H1 (cell line): ENCODE measurements around the gene JDP2. TPM values are rescaled to one million over a fixed set of nuclear protein-coding genes. Genes with fewer than 3 reads are reported as not detected.

Source experiments
- EP300 ChIP-seq, 2 experiments: IDR thresholded peaks; 1 replicate in 1 of 2; 2 replicates in 1 of 2; pipeline ENCODE4 v1.6.1; 2011 to 2012; ENCODE audit warnings: low read depth in 2 of 2, low read length in 2 of 2, mild to moderate bottlenecking in 2 of 2, borderline replicate concordance in 1 of 2, inconsistent platforms in 1 of 2, moderate library complexity in 1 of 2
- polyA plus RNA-seq, 7 experiments: library from polyadenylated mRNA; depleted of rRNA in 3 of 7; stranded (reverse) in 5 of 7; unstranded in 2 of 7; fragments of >200 nt in 5 of 7; fragments of 200-250 nt in 2 of 7; gene quantifications; 1 replicate in 5 of 7; 2 replicates in 1 of 7; 4 replicates in 1 of 7; pipeline versions ENCODE4 v1.2.1 to v1.2.3, GENCODE V29; 2011 to 2013; ENCODE audit warnings: missing spikeins in 2 of 7, mixed read lengths in 2 of 7
- total RNA-seq: library from RNA; stranded (reverse); fragmentation: NEBNext Ultra II Directional; extraction: Animal tissue kit (Norgen Biotek cat#: 25700); gene quantifications from 2 replicates; pipeline ENCODE4 v1.2.1, GENCODE V29; 2021

The JDP2 gene
- total and polyA plus RNA-seq, 2 of the 8 experiments (the other 6 are each of a cell fraction or from before 2014, with no cell fraction given), result 8.9 to 27.2 TPM

DNA sequence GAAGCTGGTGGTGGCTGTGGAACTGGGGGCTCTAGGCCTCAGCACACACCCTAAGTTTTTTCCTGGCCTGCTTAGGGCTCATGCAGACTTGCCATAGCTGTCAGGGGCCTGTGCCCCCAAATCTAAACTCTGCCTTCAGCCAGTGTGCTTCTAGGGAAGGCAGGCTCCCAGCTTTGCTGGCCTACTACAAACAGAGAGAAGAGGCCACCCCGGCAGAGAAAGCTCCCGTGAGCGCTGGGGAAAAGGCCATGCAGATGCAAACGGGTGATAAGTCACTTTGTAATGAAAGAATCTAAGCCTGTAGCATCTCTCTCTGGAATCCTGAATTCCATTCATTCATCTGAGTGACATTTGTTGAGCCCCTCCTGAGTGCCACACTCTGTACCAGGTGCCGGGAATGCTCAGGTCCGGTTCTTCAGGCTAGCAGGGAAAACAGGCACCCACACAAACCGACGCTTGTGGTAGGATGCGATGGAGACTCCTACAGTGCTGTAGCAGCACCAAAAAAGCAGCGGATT, 29.9 kb downstream of the JDP2 start (continued):
- no peak for TF ChIP-seq EP300 (IDR thresholded peaks at IDR 0.05; ENCODE audit: borderline replicate concordance in 1 of 2, low read depth in 2 of 2, low read length in 2 of 2)
